ENCODE results near the gene EXOC4.

GRCh38 chr7:133641436-133641835 lies 388.6 kb downstream of the EXOC4 start:
- no peak for TF ChIP-seq CTCF (IDR thresholded peaks at IDR 0.05)
- TF ChIP-seq POLR2A (IDR thresholded peaks at IDR 0.05): no peak

Data from lower leg skin (tissue), 3 donors.